ENCODE measurements around the gene NEURL2. TPM values are rescaled to one million over a fixed set of nuclear protein-coding genes. Genes with fewer than 3 reads are reported as not detected.

Gene NEURL2
- total RNA-seq, 1 donor from 2014 or later = 0.24 TPM

DNA sequence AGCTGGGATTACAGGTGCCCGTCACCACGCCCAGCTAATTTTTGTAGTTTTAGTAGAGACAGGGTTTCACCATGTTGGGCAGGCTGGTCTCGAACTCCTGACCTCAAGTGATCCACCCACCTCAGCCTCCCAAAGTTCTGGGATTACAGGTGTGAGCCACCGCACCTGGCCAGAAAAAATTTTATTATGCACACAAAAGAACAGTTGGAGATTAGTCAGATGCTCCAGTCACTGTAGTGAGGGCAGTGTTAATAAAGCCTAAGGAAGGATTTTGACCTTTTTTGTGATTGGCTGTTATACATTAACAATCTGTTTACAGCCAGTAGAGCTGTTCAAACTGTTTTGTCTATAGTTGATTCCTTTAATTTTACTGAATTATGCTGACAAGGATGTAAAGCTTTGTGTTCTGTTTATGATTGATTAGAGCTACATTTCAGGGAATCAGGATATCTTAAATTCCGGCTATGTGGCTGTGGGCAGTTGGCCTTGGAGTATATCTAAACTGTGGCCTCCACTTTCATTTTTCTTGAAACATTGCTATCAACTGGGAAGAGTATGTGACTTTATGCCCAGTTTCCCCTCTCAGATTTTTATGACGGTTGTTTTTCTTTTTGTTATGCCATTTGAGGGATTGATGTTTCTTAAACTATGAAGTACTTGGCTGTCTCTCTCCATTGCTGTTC, 23.7 kb downstream of the NEURL2 start:
- H3K4me3 ChIP-seq = no peak overlapping the region
- DNase-seq (ENCODE audit: low spot score) = no peak
- H3K27me3 Mint-ChIP-seq (ENCODE audit: insufficient read depth, low read depth) = no peaks in the 10 kb centered on the region
- H3K27me3 ChIP-seq = no peaks in the 10 kb centered on the region
- no peaks in the 10 kb centered on the region for H3K36me3 Mint-ChIP-seq
- no peaks in the 10 kb centered on the region for H3K9me3 Mint-ChIP-seq
- H3K4me2 ChIP-seq = no peak overlapping the region
- no peak overlapping the region for H3K9ac ChIP-seq
- H3K36me3 ChIP-seq = no peaks in the 10 kb centered on the region
- no peaks in the 10 kb centered on the region for H3K4me1 Mint-ChIP-seq
- no peaks in the 10 kb centered on the region for H3K9me3 ChIP-seq (ENCODE audit: low read depth)
- H3K79me2 ChIP-seq (ENCODE audit: low read depth) = no peaks in the 10 kb centered on the region
- no peak overlapping the region for H2AFZ ChIP-seq (replicated peaks)
- TF ChIP-seq EZH2 (IDR thresholded peaks at IDR 0.05) (no peak), EZH2phosphoT487 (IDR thresholded peaks at IDR 0.05) (no peak)
- TF ChIP-seq, protein P1, sequence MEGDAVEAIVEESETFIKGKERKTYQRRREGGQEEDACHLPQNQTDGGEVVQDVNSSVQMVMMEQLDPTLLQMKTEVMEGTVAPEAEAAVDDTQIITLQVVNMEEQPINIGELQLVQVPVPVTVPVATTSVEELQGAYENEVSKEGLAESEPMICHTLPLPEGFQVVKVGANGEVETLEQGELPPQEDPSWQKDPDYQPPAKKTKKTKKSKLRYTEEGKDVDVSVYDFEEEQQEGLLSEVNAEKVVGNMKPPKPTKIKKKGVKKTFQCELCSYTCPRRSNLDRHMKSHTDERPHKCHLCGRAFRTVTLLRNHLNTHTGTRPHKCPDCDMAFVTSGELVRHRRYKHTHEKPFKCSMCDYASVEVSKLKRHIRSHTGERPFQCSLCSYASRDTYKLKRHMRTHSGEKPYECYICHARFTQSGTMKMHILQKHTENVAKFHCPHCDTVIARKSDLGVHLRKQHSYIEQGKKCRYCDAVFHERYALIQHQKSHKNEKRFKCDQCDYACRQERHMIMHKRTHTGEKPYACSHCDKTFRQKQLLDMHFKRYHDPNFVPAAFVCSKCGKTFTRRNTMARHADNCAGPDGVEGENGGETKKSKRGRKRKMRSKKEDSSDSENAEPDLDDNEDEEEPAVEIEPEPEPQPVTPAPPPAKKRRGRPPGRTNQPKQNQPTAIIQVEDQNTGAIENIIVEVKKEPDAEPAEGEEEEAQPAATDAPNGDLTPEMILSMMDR (IDR thresholded peaks at IDR 0.05) = no peak
- H3F3A ChIP-seq (ENCODE audit: low read depth) = no peaks in the 10 kb centered on the region
- H4K20me1 ChIP-seq (ENCODE audit: low read depth) = no peaks in the 10 kb centered on the region
- no peak overlapping the region for H3K27ac Mint-ChIP-seq
- no peak overlapping the region for H3K27ac ChIP-seq
- no peak overlapping the region for H3K4me3 Mint-ChIP-seq
- no peaks in the 10 kb centered on the region for H3K4me1 ChIP-seq

GRCh38 chr20:45866454-45866853, 24.6 kb downstream of the NEURL2 start:
- Histone ChIP-seq H3K9me3 (ENCODE audit: low read depth) (no peaks in the 10 kb centered on the region), H3K9ac (no peak overlapping the region), H3K4me1 (no peaks in the 10 kb centered on the region), H2AFZ (replicated peaks) (no peak overlapping the region), H3K27me3 (no peaks in the 10 kb centered on the region), H3F3A (ENCODE audit: low read depth) (no peaks in the 10 kb centered on the region), H3K36me3 (no peaks in the 10 kb centered on the region), H3K4me3 (no peak overlapping the region), H4K20me1 (ENCODE audit: low read depth) (no peaks in the 10 kb centered on the region), H3K4me2 (no peak overlapping the region), H3K27ac (no peak overlapping the region), H3K79me2 (ENCODE audit: low read depth) (no peaks in the 10 kb centered on the region)
- no peak for DNase-seq (ENCODE audit: low spot score)
- Mint-ChIP-seq H3K27ac (no peak overlapping the region), H3K9me3 (no peaks in the 10 kb centered on the region), H3K27me3 (ENCODE audit: insufficient read depth, low read depth) (no peaks in the 10 kb centered on the region), H3K4me3 (no peak overlapping the region), H3K4me1 (no peaks in the 10 kb centered on the region), H3K36me3 (no peaks in the 10 kb centered on the region)
- no peak for TF ChIP-seq EZH2phosphoT487 (IDR thresholded peaks at IDR 0.05)

DNA sequence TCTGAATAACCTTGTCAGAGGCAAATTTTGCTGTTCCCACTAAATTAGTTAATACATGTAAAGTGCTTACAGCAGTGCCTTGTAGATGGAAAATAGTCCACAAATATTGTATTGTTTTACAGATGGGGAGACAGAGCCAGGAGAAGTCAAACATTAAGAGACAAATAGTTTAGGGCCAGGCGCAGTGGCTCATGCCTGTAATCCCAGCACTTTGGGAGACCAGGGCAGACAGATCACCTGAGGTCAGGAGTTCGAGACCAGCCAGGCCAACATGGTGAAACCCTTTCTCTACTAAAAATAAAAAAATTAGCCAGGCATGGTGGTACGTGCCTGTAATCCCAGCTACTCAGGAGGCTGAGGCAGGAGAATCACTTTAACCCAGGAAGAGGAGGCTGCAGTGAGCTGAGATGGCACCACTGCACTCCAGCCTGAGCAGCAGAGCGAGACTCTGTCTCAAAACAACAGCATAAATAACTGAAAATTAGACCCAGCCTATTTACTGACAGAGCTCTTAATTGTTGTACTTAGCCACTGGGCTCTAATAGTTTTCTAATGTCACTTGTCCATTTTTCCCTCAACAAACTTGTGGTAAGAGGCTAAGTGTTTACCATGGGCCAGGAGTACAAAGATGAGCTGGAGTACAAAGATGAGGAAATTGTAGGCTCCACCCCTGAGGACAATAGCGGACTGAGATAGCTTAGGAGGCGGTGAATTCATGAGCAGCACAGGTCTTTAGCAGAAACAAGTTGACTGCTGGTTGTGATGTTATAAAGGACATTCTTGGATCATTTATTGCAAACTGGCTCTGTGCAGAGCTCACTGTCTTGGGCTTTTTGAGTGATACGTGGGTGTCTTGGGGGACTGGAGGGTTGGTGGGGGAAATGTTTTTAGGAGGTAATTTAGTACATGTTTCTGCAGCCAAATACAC, 27.2 kb downstream of the NEURL2 start:
- TF ChIP-seq, protein P1 (IDR thresholded peaks at IDR 0.05) = no peak
- TF ChIP-seq EZH2phosphoT487 (IDR thresholded peaks at IDR 0.05) = no peak
- TF ChIP-seq EZH2 (IDR thresholded peaks at IDR 0.05) = no peak
- no peak for DNase-seq (ENCODE audit: low spot score)
- Histone ChIP-seq H2AFZ (replicated peaks) (no peak overlapping the region), H3K27me3 (no peaks in the 10 kb centered on the region), H3K9me3 (ENCODE audit: low read depth) (no peaks in the 10 kb centered on the region), H3F3A (ENCODE audit: low read depth) (no peaks in the 10 kb centered on the region), H3K79me2 (ENCODE audit: low read depth) (no peaks in the 10 kb centered on the region), H3K27ac (no peak overlapping the region), H3K9ac (no peak overlapping the region), H3K4me1 (no peaks in the 10 kb centered on the region), H4K20me1 (ENCODE audit: low read depth) (no peaks in the 10 kb centered on the region), H3K36me3 (no peaks in the 10 kb centered on the region), H3K4me3 (no peak overlapping the region), H3K4me2 (no peak overlapping the region)
- Mint-ChIP-seq H3K36me3 (no peaks in the 10 kb centered on the region), H3K27me3 (ENCODE audit: insufficient read depth, low read depth) (peaks cover 2% of the 10 kb centered on the region), H3K9me3 (no peaks in the 10 kb centered on the region), H3K4me3 (no peak overlapping the region), H3K27ac (peak overlapping the region; percentile 35), H3K4me1 (no peaks in the 10 kb centered on the region)
